ENCODE data around the gene ZNF23.

DNA sequence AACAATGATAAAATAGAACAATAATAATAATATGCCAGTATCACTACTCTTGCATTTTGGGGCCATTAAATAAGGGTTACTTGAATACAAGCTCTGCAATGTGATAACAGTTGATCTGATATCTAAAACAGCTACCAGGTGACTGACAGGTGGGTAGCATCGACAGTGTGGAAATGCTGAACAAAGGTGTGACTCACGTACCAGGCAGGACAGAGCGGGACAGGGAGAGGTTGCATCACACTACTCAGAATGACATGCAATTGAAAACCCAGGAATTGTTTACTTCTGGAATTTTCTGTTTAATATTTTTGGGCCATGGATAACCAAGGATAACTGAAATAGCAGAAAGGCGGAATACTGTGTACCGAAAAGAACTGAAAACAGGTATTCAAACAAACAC, 42.9 kb upstream of the ZNF23 start:
- TF ChIP-seq, protein P1, sequence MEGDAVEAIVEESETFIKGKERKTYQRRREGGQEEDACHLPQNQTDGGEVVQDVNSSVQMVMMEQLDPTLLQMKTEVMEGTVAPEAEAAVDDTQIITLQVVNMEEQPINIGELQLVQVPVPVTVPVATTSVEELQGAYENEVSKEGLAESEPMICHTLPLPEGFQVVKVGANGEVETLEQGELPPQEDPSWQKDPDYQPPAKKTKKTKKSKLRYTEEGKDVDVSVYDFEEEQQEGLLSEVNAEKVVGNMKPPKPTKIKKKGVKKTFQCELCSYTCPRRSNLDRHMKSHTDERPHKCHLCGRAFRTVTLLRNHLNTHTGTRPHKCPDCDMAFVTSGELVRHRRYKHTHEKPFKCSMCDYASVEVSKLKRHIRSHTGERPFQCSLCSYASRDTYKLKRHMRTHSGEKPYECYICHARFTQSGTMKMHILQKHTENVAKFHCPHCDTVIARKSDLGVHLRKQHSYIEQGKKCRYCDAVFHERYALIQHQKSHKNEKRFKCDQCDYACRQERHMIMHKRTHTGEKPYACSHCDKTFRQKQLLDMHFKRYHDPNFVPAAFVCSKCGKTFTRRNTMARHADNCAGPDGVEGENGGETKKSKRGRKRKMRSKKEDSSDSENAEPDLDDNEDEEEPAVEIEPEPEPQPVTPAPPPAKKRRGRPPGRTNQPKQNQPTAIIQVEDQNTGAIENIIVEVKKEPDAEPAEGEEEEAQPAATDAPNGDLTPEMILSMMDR (IDR thresholded peaks at IDR 0.05) = no peak
- TF ChIP-seq POLR2A (IDR thresholded peaks at IDR 0.05) = no peak
